ENCODE measurements around the gene ARHGEF28. TPM values are rescaled to one million over a fixed set of nuclear protein-coding genes. Genes with fewer than 3 reads are reported as not detected.

The ARHGEF28 gene
- total RNA-seq, 1 donor from 2014 or later = 0.11 TPM

DNA sequence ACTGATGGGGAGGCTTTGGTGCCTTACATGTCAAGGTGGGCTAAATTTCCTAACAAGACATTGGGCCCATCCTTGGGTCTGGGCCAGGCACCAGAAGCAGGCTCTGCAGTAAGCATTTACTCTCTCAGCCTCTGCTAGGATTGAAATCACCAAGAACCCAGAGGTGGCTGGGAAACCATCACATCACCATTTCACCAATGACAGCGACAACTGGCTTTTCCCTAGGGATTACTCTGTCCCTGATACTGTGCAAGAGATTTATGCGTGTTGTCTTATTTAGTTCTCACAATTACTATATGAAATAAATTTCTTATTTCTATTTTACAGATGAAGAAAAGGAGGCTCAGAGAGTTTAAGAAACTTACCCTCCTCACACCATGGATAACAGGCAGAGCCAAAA, 342.2 kb downstream of the ARHGEF28 start:
- no peaks in the 10 kb centered on the region for H3K79me2 ChIP-seq (ENCODE audit: low read depth)
- TF ChIP-seq CTCF (IDR thresholded peaks at IDR 0.05) (no peak), EZH2 (IDR thresholded peaks at IDR 0.05) (no peak), EZH2phosphoT487 (IDR thresholded peaks at IDR 0.05) (no peak)
- H3K27me3 ChIP-seq = no peaks in the 10 kb centered on the region
- DNase-seq (ENCODE audit: low spot score) = no peak
- peaks cover 9% of the 10 kb centered on the region for H3K4me1 ChIP-seq
- no peaks in the 10 kb centered on the region for H3K36me3 ChIP-seq
- H3K27ac Mint-ChIP-seq = no peak overlapping the region
- H3K9me3 Mint-ChIP-seq = no peaks in the 10 kb centered on the region
- no peak overlapping the region for H3K27ac ChIP-seq
- H3K4me3 Mint-ChIP-seq = no peak overlapping the region
- no peaks in the 10 kb centered on the region for H4K20me1 ChIP-seq (ENCODE audit: low read depth)
- no peak overlapping the region for H3K4me2 ChIP-seq
- H3K27me3 Mint-ChIP-seq (ENCODE audit: insufficient read depth, low read depth) = peaks cover 6% of the 10 kb centered on the region
- H3K4me3 ChIP-seq = no peak overlapping the region
- no peak overlapping the region for H3K9ac ChIP-seq
- H3K4me1 Mint-ChIP-seq = peaks cover 8% of the 10 kb centered on the region
- no peaks in the 10 kb centered on the region for H3K36me3 Mint-ChIP-seq
- peak overlapping the region; percentile 68 for H2AFZ ChIP-seq (replicated peaks)
- no peaks in the 10 kb centered on the region for H3K9me3 ChIP-seq (ENCODE audit: low read depth)
- H3F3A ChIP-seq (ENCODE audit: low read depth) = no peaks in the 10 kb centered on the region

DNA sequence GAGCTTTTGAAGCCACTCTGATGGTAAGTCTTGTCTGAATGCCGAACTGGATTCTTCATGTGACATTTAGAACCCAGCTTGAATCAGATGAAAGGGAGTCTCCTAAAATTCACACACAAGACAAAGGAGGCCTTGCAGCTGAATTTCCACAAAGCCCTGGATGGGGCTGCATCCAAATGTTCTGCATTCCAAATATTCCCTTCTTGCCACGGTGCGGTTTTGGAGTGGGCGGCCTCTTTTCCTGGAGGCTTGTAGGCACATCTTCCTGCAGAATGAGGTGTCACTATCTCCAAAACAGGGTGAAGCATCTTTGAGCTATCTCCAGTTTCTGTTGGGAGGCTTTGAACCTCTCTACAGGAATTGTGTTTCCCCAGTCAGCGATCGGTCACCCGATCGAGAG, 342.7 kb downstream of the ARHGEF28 start:
- no peak overlapping the region for H3K9ac ChIP-seq
- no peaks in the 10 kb centered on the region for H4K20me1 ChIP-seq (ENCODE audit: low read depth)
- Mint-ChIP-seq H3K27me3 (ENCODE audit: insufficient read depth, low read depth) (peaks cover 6% of the 10 kb centered on the region), H3K36me3 (no peaks in the 10 kb centered on the region), H3K4me3 (no peak overlapping the region), H3K9me3 (no peaks in the 10 kb centered on the region), H3K4me1 (peaks cover 8% of the 10 kb centered on the region), H3K27ac (no peak overlapping the region)
- H3K27me3 ChIP-seq = no peaks in the 10 kb centered on the region
- H3K79me2 ChIP-seq (ENCODE audit: low read depth) = no peaks in the 10 kb centered on the region
- TF ChIP-seq CTCF (IDR thresholded peaks at IDR 0.05) (no peak), EZH2phosphoT487 (IDR thresholded peaks at IDR 0.05) (no peak), EZH2 (IDR thresholded peaks at IDR 0.05) (no peak)
- no peaks in the 10 kb centered on the region for H3K36me3 ChIP-seq
- no peak overlapping the region for H3K4me2 ChIP-seq
- no peaks in the 10 kb centered on the region for H3F3A ChIP-seq (ENCODE audit: low read depth)
- peaks cover 9% of the 10 kb centered on the region for H3K4me1 ChIP-seq
- H3K4me3 ChIP-seq = no peak overlapping the region
- no peak overlapping the region for H3K27ac ChIP-seq
- DNase-seq (ENCODE audit: low spot score) = no peak
- H3K9me3 ChIP-seq (ENCODE audit: low read depth) = no peaks in the 10 kb centered on the region
- peak overlapping the region; percentile 68 for H2AFZ ChIP-seq (replicated peaks)

DNA sequence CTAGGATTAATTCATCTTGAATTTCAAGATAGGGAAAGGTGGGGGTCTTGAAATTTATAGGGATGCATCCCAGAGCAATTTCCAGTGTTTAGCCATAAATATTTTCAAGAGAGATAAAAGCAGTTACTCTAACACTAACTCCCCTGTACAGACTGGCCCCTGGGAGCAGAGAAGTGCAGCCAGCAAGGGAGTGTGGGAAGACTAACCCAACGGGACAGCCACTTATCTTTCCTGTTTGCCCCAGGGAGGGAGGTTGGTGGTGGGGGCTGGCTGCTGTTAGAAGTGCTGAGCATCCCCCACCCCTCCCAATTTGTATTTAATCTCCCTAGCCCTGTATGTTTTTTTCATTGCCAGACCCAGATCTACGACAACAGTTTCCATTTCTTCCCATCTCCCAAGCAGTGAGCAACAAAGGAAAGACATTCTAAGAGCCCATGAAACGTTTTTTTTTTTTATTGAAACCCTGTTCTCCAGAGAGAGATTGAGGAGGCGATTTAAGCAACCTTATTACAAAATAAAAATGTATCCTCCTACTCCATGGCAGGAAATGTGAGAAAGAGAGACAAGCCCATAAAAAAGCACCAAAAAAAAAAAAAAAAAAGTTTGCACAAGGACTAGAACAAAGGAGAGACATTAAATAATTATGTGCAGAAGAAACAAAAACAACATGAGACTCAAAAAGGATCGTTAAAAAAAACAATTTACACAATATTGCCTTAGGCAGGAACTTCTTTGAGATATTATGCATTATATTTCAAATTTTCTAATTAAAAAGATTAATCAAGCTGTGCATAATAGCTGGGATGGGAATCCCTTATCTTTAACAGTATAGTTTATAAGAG, 343.4 kb downstream of the ARHGEF28 start:
- H3K27me3 Mint-ChIP-seq (ENCODE audit: insufficient read depth, low read depth) = peaks cover 6% of the 10 kb centered on the region
- no peaks in the 10 kb centered on the region for H3F3A ChIP-seq (ENCODE audit: low read depth)
- H3K4me2 ChIP-seq = no peak overlapping the region
- no peak for DNase-seq (ENCODE audit: low spot score)
- TF ChIP-seq CTCF (IDR thresholded peaks at IDR 0.05) = no peak
- TF ChIP-seq EZH2 (IDR thresholded peaks at IDR 0.05) = no peak
- TF ChIP-seq EZH2phosphoT487 (IDR thresholded peaks at IDR 0.05) = no peak
- H3K36me3 ChIP-seq = no peaks in the 10 kb centered on the region
- no peaks in the 10 kb centered on the region for H3K9me3 Mint-ChIP-seq
- no peaks in the 10 kb centered on the region for H3K27me3 ChIP-seq
- peaks cover 8% of the 10 kb centered on the region for H3K4me1 Mint-ChIP-seq
- no peaks in the 10 kb centered on the region for H3K9me3 ChIP-seq (ENCODE audit: low read depth)
- H3K4me3 Mint-ChIP-seq = no peak overlapping the region
- peak overlapping the region; percentile 68 for H2AFZ ChIP-seq (replicated peaks)
- H3K36me3 Mint-ChIP-seq = no peaks in the 10 kb centered on the region
- H3K79me2 ChIP-seq (ENCODE audit: low read depth) = no peaks in the 10 kb centered on the region
- H4K20me1 ChIP-seq (ENCODE audit: low read depth) = no peaks in the 10 kb centered on the region
- peaks cover 9% of the 10 kb centered on the region for H3K4me1 ChIP-seq
- H3K27ac ChIP-seq = no peak overlapping the region
- no peak overlapping the region for H3K27ac Mint-ChIP-seq
- no peak overlapping the region for H3K4me3 ChIP-seq
- no peak overlapping the region for H3K9ac ChIP-seq
